Upper lobe of left lung (tissue), 6 donors: Measurements from ENCODE around the gene TCF21. TPM values are rescaled to one million over a fixed set of nuclear protein-coding genes. Genes with fewer than 3 reads are reported as not detected.

Experiments used
- ATAC-seq, 2 donors: fragments of 200-7000 bp; cut with Tn5 transposase; one replicate each; pipeline ENCODE4 v1.9.1; 2022; ENCODE audit warnings: mild to moderate bottlenecking in 2 of 2, moderate library complexity in 2 of 2; ENCODE audit not compliant: low FRiP score in 2 of 2
- DNase-seq, 2 donors: peaks; one replicate each; pipeline ENCODE4 v3.0.0-alpha.2; 2019 to 2020
- H3K27ac ChIP-seq, 4 donors: fragments of 200-600 bp; sonication (generic); one replicate each; pipeline ENCODE4 v1.5.1; 2016 to 2019
- H3K27me3 ChIP-seq, 4 donors: fragments of 200-600 bp; sonication (generic); one replicate each; pipeline ENCODE4 v1.5.1; 2017 to 2019
- H3K36me3 ChIP-seq, 4 donors: fragments of 200-600 bp; sonication (generic); one replicate each; pipeline ENCODE4 v1.5.1; 2016 to 2019
- H3K4me1 ChIP-seq, 4 donors: fragments of 200-600 bp; sonication (generic); one replicate each; pipeline ENCODE4 v1.5.1; 2018 to 2019
- H3K4me3 ChIP-seq, 4 donors: fragments of 200-600 bp; sonication (generic); one replicate each; pipeline ENCODE4 v1.5.1; 2017 to 2019; ENCODE audit warnings: mild to moderate bottlenecking in 2 of 4, moderate library complexity in 1 of 4
- H3K9me3 ChIP-seq, 4 donors: fragments of 200-600 bp; sonication (generic); one replicate each; pipeline ENCODE4 v1.5.1; 2018 to 2019
- CTCF ChIP-seq, 6 experiments: fragments of 450-650 bp in 4 of 6; fragments of 200-600 bp in 2 of 6; sonication (generic) in 2 of 6; IDR thresholded peaks; one replicate each; pipeline ENCODE4 v1.5.1; 2016 to 2019; ENCODE audit warnings: antibody characterized with exemption in 6 of 6
- EP300 ChIP-seq, 4 donors: sonication (generic); formaldehyde crosslinking; IDR thresholded peaks; one replicate each; pipeline ENCODE4 v1.5.1; 2017; ENCODE audit warnings: antibody characterized with exemption in 4 of 4, control low read depth in 2 of 4
- POLR2A ChIP-seq, 4 donors: fragments of 450-650 bp; IDR thresholded peaks; one replicate each; pipeline ENCODE4 v1.5.1; 2016 to 2017; ENCODE audit warnings: antibody characterized with exemption in 4 of 4, mild to moderate bottlenecking in 2 of 4
- POLR2AphosphoS5 ChIP-seq, 2 donors: sonication (generic); formaldehyde crosslinking; IDR thresholded peaks; one replicate each; pipeline ENCODE4 v1.5.1; 2017; ENCODE audit warnings: antibody characterized with exemption in 2 of 2
- WGBS, 2 donors: methylation state at CpG; one replicate each; pipeline ENCODE4 v1.1.5; 2017 to 2018; 5-methylcytosine and 5-hydroxymethylcytosine counted together
- total RNA-seq, 6 donors: library from RNA; depleted of rRNA in 4 of 6; stranded (reverse); fragments of >200 nt in 4 of 6; gene quantifications; one replicate each; pipeline versions ENCODE4 v1.1.0 to v1.2.1, GENCODE V29; 2016 to 2021
- donor health status: DM: no; HTN: no; CAD: no; lungs with moderate emphysema.
- donor health status: DM: no; HTN: yes; CAD: no; lungs with severe emphysema.

The TCF21 gene
- total RNA-seq, 6 donors from 2014 or later: 13.8 to 68.6 (median 30.2) TPM

GRCh38 chr6:133887156-133887879, 1.6 kb upstream of the TCF21 start:
- 23 to 35% methylated on average over 4 of the region's 4 CpGs for WGBS, 2 donors
- Histone ChIP-seq H3K4me1 (peaks cover 9 to 19% (median 12%) of the 10 kb centered on the region in 4 donors), H3K4me3 (no peak overlapping the region), H3K36me3 (no peaks in the 10 kb centered on the region), H3K27ac (peak overlapping the region in 3 of 4 donors; percentile 84 to 86 (median 85)), H3K27me3 (peaks cover 0 to 27% (median 6%) of the 10 kb centered on the region in 4 donors), H3K9me3 (no peaks in the 10 kb centered on the region)
- DNase-seq (no peak), ATAC-seq (no peak)
- TF ChIP-seq EP300 (IDR thresholded peaks at IDR 0.05) (no peak), POLR2AphosphoS5 (IDR thresholded peaks at IDR 0.05) (no peak), POLR2A (IDR thresholded peaks at IDR 0.05) (no peak), CTCF (IDR thresholded peaks at IDR 0.05) (no peak)

GRCh38 chr6:133887880-133888230, 1.1 kb upstream of the TCF21 start:
- Histone ChIP-seq H3K9me3 (no peaks in the 10 kb centered on the region), H3K4me1 (peaks cover 11 to 19% (median 13%) of the 10 kb centered on the region in 4 donors), H3K27me3 (peaks cover 0 to 33% (median 10%) of the 10 kb centered on the region in 4 donors), H3K36me3 (peaks cover 0 to 1% (median 0%) of the 10 kb centered on the region in 4 donors), H3K4me3 (peak overlapping the region in 2 of 4 donors; percentile 28 to 53), H3K27ac (peak overlapping the region; percentile 84 to 86 (median 84))
- ATAC-seq: no peak
- TF ChIP-seq POLR2AphosphoS5 (IDR thresholded peaks at IDR 0.05) (no peak), CTCF (IDR thresholded peaks at IDR 0.05) (no peak), POLR2A (IDR thresholded peaks at IDR 0.05) (no peak), EP300 (IDR thresholded peaks at IDR 0.05) (no peak)
- no peak for DNase-seq
- WGBS, 2 donors: 59 to 60% methylated on average over 1 of the region's 1 CpG

- H3K36me3 ChIP-seq: peaks cover 0 to 4% (median 0%) of the 10 kb centered on the region in 4 donors
- no peaks in the 10 kb centered on the region for H3K9me3 ChIP-seq
- WGBS, 2 donors: 11 to 16% methylated on average over 21 to 27 of the region's 56 CpGs
- DNase-seq (peak in 1 of 2 donors; percentile 85), ATAC-seq (peak in 1 of 2 donors; percentile 47)
- H3K4me1 ChIP-seq: peaks cover 11 to 19% (median 17%) of the 10 kb centered on the region in 4 donors
- peak overlapping the region; percentile 84 to 86 (median 84) for H3K27ac ChIP-seq
- peaks cover 0 to 50% (median 14%) of the 10 kb centered on the region in 4 donors for H3K27me3 ChIP-seq
- H3K4me3 ChIP-seq: peak overlapping the region; percentile 28 to 53 (median 41)
- TF ChIP-seq EP300 (IDR thresholded peaks at IDR 0.05) (no peak), CTCF (IDR thresholded peaks at IDR 0.05) (no peak), POLR2A (IDR thresholded peaks at IDR 0.05) (peak in 1 of 4 donors; percentile 25), POLR2AphosphoS5 (IDR thresholded peaks at IDR 0.05) (no peak)
Measured at GRCh38 chr6:133889557-133890403, 867 bp downstream of the TCF21 start.

- H3K36me3 ChIP-seq: peaks cover 0 to 4% (median 0%) of the 10 kb centered on the region in 4 donors
- H3K4me3 ChIP-seq: peak overlapping the region; percentile 14 to 53 (median 38)
- no peak for ATAC-seq
- no peak for DNase-seq
- TF ChIP-seq POLR2AphosphoS5 (IDR thresholded peaks at IDR 0.05) (no peak), POLR2A (IDR thresholded peaks at IDR 0.05) (no peak), CTCF (IDR thresholded peaks at IDR 0.05) (no peak), EP300 (IDR thresholded peaks at IDR 0.05) (no peak)
- no peaks in the 10 kb centered on the region for H3K9me3 ChIP-seq
- H3K27me3 ChIP-seq: peaks cover 0 to 52% (median 16%) of the 10 kb centered on the region in 4 donors
- peak overlapping the region; percentile 84 to 86 (median 84) for H3K27ac ChIP-seq
- 3 to 10% methylated on average over 4 of the region's 4 CpGs for WGBS, 2 donors
- peaks cover 11 to 21% (median 17%) of the 10 kb centered on the region in 4 donors for H3K4me1 ChIP-seq
Measured at GRCh38 chr6:133890711-133891148, 1.8 kb downstream of the TCF21 start.
